Left ventricle myocardium superior (tissue), 1 donor: Measurements from ENCODE around the gene KMT2A. TPM values are rescaled to one million over a fixed set of nuclear protein-coding genes. Genes with fewer than 3 reads are reported as not detected.
A peak's percentile ranks its signal among the peaks of the same experiment; 100 is the strongest.
"Not testable (repeated sequence)": the region's sequence is repeated elsewhere in the genome, so short reads cannot be mapped to it uniquely, and the experiment has no call there.

ENCODE experiments used
- ATAC-seq: fragments of 200-7000 bp; cut with Tn5 transposase; one replicate; pipeline ENCODE4 v1.9.1; 2020; ENCODE audit warnings: mild to moderate bottlenecking, moderate library complexity
- DNase-seq: peaks from one replicate; pipeline ENCODE4 v3.0.0-alpha.2; 2020
- intact Hi-C: fragments of 100-400 bp; cut with micrococcal nuclease; formaldehyde crosslinking; loops from one replicate; pipeline ENCODE4 v1.11.0; 2022
- total RNA-seq: library from RNA; stranded (reverse); fragmentation: NEBNext Ultra II Directional; extraction: Animal tissue kit (Norgen Biotek cat#: 25700); gene quantifications from one replicate; pipeline ENCODE4 v1.2.1, GENCODE V29; 2021
- donor health status: DM: no; HTN: yes; CAD: no; lungs with severe emphysema.

Gene KMT2A
- total RNA-seq, 1 donor from 2014 or later: 21.1 TPM

GRCh38 chr11:118471030-118471429, 34.7 kb downstream of the KMT2A start:
- no peak for ATAC-seq
- intact Hi-C loops: no loop called here
- no peak for DNase-seq

GRCh38 chr11:118473537-118473936, 37.2 kb downstream of the KMT2A start:
- ATAC-seq: no peak
- intact Hi-C loops: no loop called here
- no peak for DNase-seq

- no peak for ATAC-seq
- intact Hi-C loops: no loop called here
Measured at GRCh38 chr11:118476676-118477075, 40.4 kb downstream of the KMT2A start.

GRCh38 chr11:118481238-118481637, 44.9 kb downstream of the KMT2A start:
- ATAC-seq, intact Hi-C loops, DNase-seq: not testable (repeated sequence)

More at GRCh38 chr11:118476676-118477075, 40.4 kb downstream of the KMT2A start:
- DNase-seq: no peak

- DNase-seq (no peak), ATAC-seq (no peak)
- intact Hi-C loops: no loop called here
Measured at GRCh38 chr11:118484405-118484804, 48.1 kb downstream of the KMT2A start.

- ATAC-seq (no peak), DNase-seq (no peak)
- intact Hi-C loops: loop anchor here (5.0 kb wide), 1 partner anchor 88 kb away; no protein-coding TSS in a partner anchor
Measured at GRCh38 chr11:118485273-118485672, 49.0 kb downstream of the KMT2A start.

GRCh38 chr11:118488480-118489109, 52.3 kb downstream of the KMT2A start:
- intact Hi-C loops: loop anchor here (5.0 kb wide), 1 partner anchor 91 kb away; no protein-coding TSS in a partner anchor
- ATAC-seq: peak; percentile 65
- DNase-seq: peak; percentile 43

GRCh38 chr11:118491041-118491440, 54.7 kb downstream of the KMT2A start:
- DNase-seq: no peak
- intact Hi-C loops: loop anchor here (5.0 kb wide), 1 partner anchor 109 kb away; no protein-coding TSS in a partner anchor
- ATAC-seq: no peak

GRCh38 chr11:118497831-118498230, 61.5 kb downstream of the KMT2A start:
- intact Hi-C loops: no loop called here
- DNase-seq (no peak), ATAC-seq (no peak)

GRCh38 chr11:118503216-118503615, 66.9 kb downstream of the KMT2A start:
- intact Hi-C loops: no loop called here
- DNase-seq (no peak), ATAC-seq (peak; percentile 64)

- intact Hi-C loops: no loop called here
- ATAC-seq: no peak
- DNase-seq: no peak
Measured at GRCh38 chr11:118511601-118512000, 75.3 kb downstream of the KMT2A start.

- intact Hi-C loops: no loop called here
- ATAC-seq (no peak), DNase-seq (no peak)
Measured at GRCh38 chr11:118514103-118514502, 77.8 kb downstream of the KMT2A start.

- intact Hi-C loops: no loop called here
- DNase-seq (no peak), ATAC-seq (no peak)
Measured at GRCh38 chr11:118519549-118519948, 83.3 kb downstream of the KMT2A start.

- ATAC-seq (peak; percentile 28), DNase-seq (no peak)
- intact Hi-C loops: no loop called here
Measured at GRCh38 chr11:118521892-118522311, 85.6 kb downstream of the KMT2A start.

- ATAC-seq (peak; percentile 60), DNase-seq (no peak)
- intact Hi-C loops: no loop called here
Measured at GRCh38 chr11:118522571-118523072, 86.3 kb downstream of the KMT2A start.

GRCh38 chr11:118524356-118524755, 88.1 kb downstream of the KMT2A start:
- ATAC-seq (peak; percentile 42), DNase-seq (no peak)
- intact Hi-C loops: no loop called here

- peak; percentile 25 for ATAC-seq
- no peak for DNase-seq
- intact Hi-C loops: no loop called here
Measured at GRCh38 chr11:118524757-118525470, 88.6 kb downstream of the KMT2A start.

- ATAC-seq (no peak), DNase-seq (no peak)
- intact Hi-C loops: no loop called here
Measured at GRCh38 chr11:118526688-118527087, 90.4 kb downstream of the KMT2A start.

- intact Hi-C loops: no loop called here
- DNase-seq: no peak
- no peak for ATAC-seq
Measured at GRCh38 chr11:118527109-118527508, 90.8 kb downstream of the KMT2A start, which contains the start of gene TTC36. Gene TTC36 (plus strand): TSS chr11:118527474. CDS start chr11:118527495, 21 bp downstream.

- ATAC-seq (no peak), DNase-seq (no peak)
- intact Hi-C loops: no loop called here
Measured at GRCh38 chr11:118528511-118528910, 92.2 kb downstream of the KMT2A start.
